ENCODE data around the gene GALNT17.

Gene GALNT17

DNA sequence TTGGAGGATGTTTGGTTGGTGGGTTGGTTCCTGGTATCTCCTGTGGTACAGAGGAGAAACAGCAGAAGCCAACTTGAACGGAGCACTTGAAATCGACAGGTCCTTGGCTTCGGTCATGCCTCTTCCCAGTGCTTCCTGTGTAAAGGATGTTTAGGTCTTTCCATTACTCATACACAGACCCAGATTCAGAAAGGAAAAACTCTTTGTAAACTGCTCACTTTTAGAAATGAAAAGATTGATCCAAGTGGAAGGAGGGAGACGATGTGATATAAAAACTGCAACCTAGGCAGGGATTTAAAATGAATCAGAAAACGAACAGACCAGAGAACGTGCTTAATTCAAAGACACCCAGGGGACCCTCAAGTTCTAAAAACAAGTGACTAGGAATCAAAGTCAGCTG is 338.4 kb downstream of the GALNT17 start:
- DNase-seq (ENCODE audit: extremely low read depth, insufficient read length) = no peak
- no peaks in the 10 kb centered on the region for H3K27me3 ChIP-seq (replicated peaks; ENCODE audit: control insufficient read depth, insufficient read depth, low read length)
- H3K4me3 ChIP-seq (replicated peaks; ENCODE audit: low read depth, low read length) = no peak overlapping the region
- TF ChIP-seq CTCF (IDR thresholded peaks at IDR 0.05; ENCODE audit: insufficient read depth, low read length, poor library complexity, severe bottlenecking) = no peak
- H3K36me3 ChIP-seq (ENCODE audit: control insufficient read depth, insufficient read depth, low read length) = no peaks in the 10 kb centered on the region

DNA sequence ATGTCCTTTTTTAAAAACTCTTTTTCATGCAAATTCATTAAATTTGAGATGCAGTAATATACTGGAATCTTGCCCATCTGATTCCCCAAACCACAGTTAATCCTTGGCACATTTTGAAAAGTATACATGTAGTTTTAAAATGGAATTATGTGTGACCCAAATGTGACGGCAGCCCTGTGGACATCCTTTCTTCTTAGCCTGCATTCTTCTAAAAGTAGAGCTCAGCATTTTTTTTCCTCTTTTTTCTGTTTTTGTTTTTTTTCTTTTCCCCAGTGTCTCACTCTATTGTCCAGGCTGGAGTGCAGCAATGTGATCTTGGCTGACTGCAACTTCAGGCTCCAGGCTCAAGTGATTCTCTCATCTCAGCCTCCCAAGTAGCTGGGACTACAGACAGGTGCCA is 338.9 kb downstream of the GALNT17 start:
- no peaks in the 10 kb centered on the region for H3K36me3 ChIP-seq (ENCODE audit: control insufficient read depth, insufficient read depth, low read length)
- no peaks in the 10 kb centered on the region for H3K27me3 ChIP-seq (replicated peaks; ENCODE audit: control insufficient read depth, insufficient read depth, low read length)
- no peak for TF ChIP-seq CTCF (IDR thresholded peaks at IDR 0.05; ENCODE audit: insufficient read depth, low read length, poor library complexity, severe bottlenecking)
- no peak for DNase-seq (ENCODE audit: extremely low read depth, insufficient read length)
- no peak overlapping the region for H3K4me3 ChIP-seq (replicated peaks; ENCODE audit: low read depth, low read length)

- Histone ChIP-seq H3K4me3 (replicated peaks; ENCODE audit: low read depth, low read length) (no peak overlapping the region), H3K27me3 (replicated peaks; ENCODE audit: control insufficient read depth, insufficient read depth, low read length) (no peaks in the 10 kb centered on the region), H3K36me3 (ENCODE audit: control insufficient read depth, insufficient read depth, low read length) (no peaks in the 10 kb centered on the region)
- DNase-seq (ENCODE audit: extremely low read depth, insufficient read length) = no peak
- no peak for TF ChIP-seq CTCF (IDR thresholded peaks at IDR 0.05; ENCODE audit: insufficient read depth, low read length, poor library complexity, severe bottlenecking)
These were observed 341.0 kb downstream of the GALNT17 start for GRCh38 chr7:71472962-71473361.

GRCh38 chr7:71473366-71473967 is 341.5 kb downstream of the GALNT17 start:
- H3K27me3 ChIP-seq (replicated peaks; ENCODE audit: control insufficient read depth, insufficient read depth, low read length) = no peaks in the 10 kb centered on the region
- no peaks in the 10 kb centered on the region for H3K36me3 ChIP-seq (ENCODE audit: control insufficient read depth, insufficient read depth, low read length)
- H3K4me3 ChIP-seq (replicated peaks; ENCODE audit: low read depth, low read length) = no peak overlapping the region
- DNase-seq (ENCODE audit: extremely low read depth, insufficient read length) = no peak
- TF ChIP-seq CTCF (IDR thresholded peaks at IDR 0.05; ENCODE audit: insufficient read depth, low read length, poor library complexity, severe bottlenecking) = no peak

DNA sequence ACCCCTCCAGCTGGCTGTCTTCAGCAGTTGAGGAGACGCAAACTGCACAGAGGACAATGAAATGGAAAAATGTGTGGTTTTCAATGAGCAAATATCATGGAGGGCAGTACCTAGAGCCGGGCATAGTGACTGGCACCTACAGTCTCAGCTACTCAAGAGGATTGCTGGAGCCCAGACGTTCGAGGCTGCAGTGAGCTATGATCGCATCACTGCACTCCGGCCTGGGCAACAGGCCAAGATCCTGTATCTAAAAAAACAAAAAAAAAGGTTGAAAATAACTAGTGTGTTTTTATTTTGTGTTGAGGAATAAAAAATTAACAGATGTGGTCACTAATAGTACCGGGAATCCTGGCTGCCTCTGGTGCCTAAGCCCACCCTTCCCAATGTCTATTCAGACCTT is 345.5 kb downstream of the GALNT17 start:
- TF ChIP-seq CTCF (IDR thresholded peaks at IDR 0.05; ENCODE audit: insufficient read depth, low read length, poor library complexity, severe bottlenecking) = no peak
- no peaks in the 10 kb centered on the region for H3K27me3 ChIP-seq (replicated peaks; ENCODE audit: control insufficient read depth, insufficient read depth, low read length)
- DNase-seq (ENCODE audit: extremely low read depth, insufficient read length) = no peak
- H3K4me3 ChIP-seq (replicated peaks; ENCODE audit: low read depth, low read length) = no peak overlapping the region
- no peaks in the 10 kb centered on the region for H3K36me3 ChIP-seq (ENCODE audit: control insufficient read depth, insufficient read depth, low read length)

- H3K27me3 ChIP-seq (replicated peaks; ENCODE audit: control insufficient read depth, insufficient read depth, low read length) = no peaks in the 10 kb centered on the region
- DNase-seq (ENCODE audit: extremely low read depth, insufficient read length) = no peak
- no peak for TF ChIP-seq CTCF (IDR thresholded peaks at IDR 0.05; ENCODE audit: insufficient read depth, low read length, poor library complexity, severe bottlenecking)
These were observed 347.3 kb downstream of the GALNT17 start for GRCh38 chr7:71479231-71479630.

More at GRCh38 chr7:71479231-71479630, 347.3 kb downstream of the GALNT17 start:
- H3K4me3 ChIP-seq (replicated peaks; ENCODE audit: low read depth, low read length) = no peak overlapping the region
- H3K36me3 ChIP-seq (ENCODE audit: control insufficient read depth, insufficient read depth, low read length) = no peaks in the 10 kb centered on the region
